Psoas muscle (tissue), 8 donors: ENCODE results near the gene NKAIN1. TPM values are rescaled to one million over a fixed set of nuclear protein-coding genes. Genes with fewer than 3 reads are reported as not detected.

Experiments used
- ATAC-seq, 4 donors: fragments of 200-7000 bp; cut with Tn5 transposase; one replicate each; pipeline ENCODE4 v1.9.1; 2020; ENCODE audit warnings: moderate library complexity in 3 of 4, mild to moderate bottlenecking in 2 of 4
- DNase-seq, 2 donors: peaks; one replicate each; pipeline ENCODE4 v3.0.0-alpha.2; 2020
- H3K27ac ChIP-seq: fragments of 200-600 bp; one replicate; pipeline ENCODE4 v1.8.0; 2022
- H3K27me3 ChIP-seq, 3 donors: fragments of 200-600 bp in 1 of 3; one replicate each; pipeline versions ENCODE4 v1.6.1 to v1.8.0; 2013 to 2022; ENCODE audit warnings: low read length in 2 of 3, mild to moderate bottlenecking in 2 of 3, moderate library complexity in 1 of 3; ENCODE audit not compliant: insufficient read depth in 3 of 3
- H3K36me3 ChIP-seq, 2 donors: fragments of 200-600 bp in 1 of 2; one replicate each; pipeline versions ENCODE4 v1.6.1 to v1.8.0; 2013 to 2022; ENCODE audit warnings: low read depth in 1 of 2, mild to moderate bottlenecking in 1 of 2, moderate library complexity in 1 of 2; ENCODE audit not compliant: insufficient read depth in 1 of 2
- H3K4me1 ChIP-seq: fragments of 200-600 bp; one replicate; pipeline ENCODE4 v1.8.0; 2022
- H3K4me3 ChIP-seq: fragments of 200-600 bp; one replicate; pipeline ENCODE4 v1.8.0; 2022; ENCODE audit warnings: mild to moderate bottlenecking
- H3K9me3 ChIP-seq: fragments of 200-600 bp; one replicate; pipeline ENCODE4 v1.8.0; 2022
- WGBS, 3 donors: extraction: QIAGEN DNeasy Blood & Tissue Kit; methylation state at CpG; one replicate each; pipeline versions ENCODE4 v1.1.6 to v1.1.7; 2013; 5-methylcytosine and 5-hydroxymethylcytosine counted together
- intact Hi-C, 2 donors: fragments of 100-400 bp; cut with DNase I; formaldehyde crosslinking; loops; one replicate each; pipeline versions ENCODE4 v1.11.0 to v1.14.2; 2022
- polyA plus RNA-seq, 3 donors: library from polyadenylated mRNA; stranded (reverse); fragments of 200-250 nt; gene quantifications; one replicate each; pipeline ENCODE4 v1.2.3, GENCODE V29; 2013
- total RNA-seq, 4 donors: library from RNA; stranded (reverse); fragmentation: NEBNext Ultra II Directional in 2 of 4; extraction: Animal tissue kit (Norgen Biotek cat#: 25700) in 2 of 4; gene quantifications; one replicate each; pipeline versions ENCODE4 v1.2.1 to v1.2.4, GENCODE V29; 2021 to 2023
- TF ChIP-seq, protein P1 (sequence below): fragments of 200-600 bp; IDR thresholded peaks from one replicate; pipeline ENCODE4 v1.8.0; 2022; ENCODE audit warnings: antibody characterized with exemption
- donor health status: healthy with polysubstance abuse.
- donor health status: DM: no; HTN: no; CAD: no; lungs with moderate emphysema.
- donor health status: Bipolar disorder and iron deficiency.
- donor health status: healthy.
- donor health status: DM: yes; HTN: yes; CAD: no.
- donor health status: DM: no; HTN: no; CAD: no.
- donor health status: DM: no; HTN: no; CAD: no.
- donor health status: DM: yes; HTN: yes; CAD: no.

NKAIN1 gene
- total and polyA plus RNA-seq, 7 donors, result 3.3 to 11.9 (median 5.3) TPM

DNA sequence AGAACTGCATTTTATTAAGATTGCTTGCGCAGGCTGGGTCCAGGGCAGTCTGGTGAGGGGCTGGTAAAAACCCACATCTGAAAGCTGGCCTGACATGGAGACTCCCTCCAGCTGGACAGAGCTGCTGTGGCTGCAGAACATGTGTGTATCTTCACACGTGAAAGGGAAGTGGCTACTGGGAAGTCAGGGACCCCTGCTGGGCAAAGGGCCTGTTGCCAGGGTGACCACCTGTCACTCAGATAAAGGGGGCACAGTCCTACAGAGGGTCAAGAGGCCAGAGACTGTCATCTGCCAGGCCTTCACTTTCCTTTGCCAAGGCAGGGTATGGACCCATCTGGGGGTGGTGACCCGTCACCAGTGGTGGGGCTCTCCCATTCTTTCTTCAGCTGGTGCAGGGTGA is 17.5 kb downstream of the NKAIN1 start:
- Histone ChIP-seq H3K36me3 (no peaks in the 10 kb centered on the region), H3K4me3 (no peak overlapping the region), H3K4me1 (no peaks in the 10 kb centered on the region), H3K9me3 (no peaks in the 10 kb centered on the region), H3K27ac (no peak overlapping the region), H3K27me3 (no peaks in the 10 kb centered on the region)
- intact Hi-C loops, result no loop called here
- ATAC-seq, result no peak
- TF ChIP-seq, protein P1, sequence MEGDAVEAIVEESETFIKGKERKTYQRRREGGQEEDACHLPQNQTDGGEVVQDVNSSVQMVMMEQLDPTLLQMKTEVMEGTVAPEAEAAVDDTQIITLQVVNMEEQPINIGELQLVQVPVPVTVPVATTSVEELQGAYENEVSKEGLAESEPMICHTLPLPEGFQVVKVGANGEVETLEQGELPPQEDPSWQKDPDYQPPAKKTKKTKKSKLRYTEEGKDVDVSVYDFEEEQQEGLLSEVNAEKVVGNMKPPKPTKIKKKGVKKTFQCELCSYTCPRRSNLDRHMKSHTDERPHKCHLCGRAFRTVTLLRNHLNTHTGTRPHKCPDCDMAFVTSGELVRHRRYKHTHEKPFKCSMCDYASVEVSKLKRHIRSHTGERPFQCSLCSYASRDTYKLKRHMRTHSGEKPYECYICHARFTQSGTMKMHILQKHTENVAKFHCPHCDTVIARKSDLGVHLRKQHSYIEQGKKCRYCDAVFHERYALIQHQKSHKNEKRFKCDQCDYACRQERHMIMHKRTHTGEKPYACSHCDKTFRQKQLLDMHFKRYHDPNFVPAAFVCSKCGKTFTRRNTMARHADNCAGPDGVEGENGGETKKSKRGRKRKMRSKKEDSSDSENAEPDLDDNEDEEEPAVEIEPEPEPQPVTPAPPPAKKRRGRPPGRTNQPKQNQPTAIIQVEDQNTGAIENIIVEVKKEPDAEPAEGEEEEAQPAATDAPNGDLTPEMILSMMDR, result no peak
- no peak for DNase-seq
- WGBS, 3 donors, result 72 to 77% (median 75%) methylated on average over 3 of the region's 3 CpGs

DNA sequence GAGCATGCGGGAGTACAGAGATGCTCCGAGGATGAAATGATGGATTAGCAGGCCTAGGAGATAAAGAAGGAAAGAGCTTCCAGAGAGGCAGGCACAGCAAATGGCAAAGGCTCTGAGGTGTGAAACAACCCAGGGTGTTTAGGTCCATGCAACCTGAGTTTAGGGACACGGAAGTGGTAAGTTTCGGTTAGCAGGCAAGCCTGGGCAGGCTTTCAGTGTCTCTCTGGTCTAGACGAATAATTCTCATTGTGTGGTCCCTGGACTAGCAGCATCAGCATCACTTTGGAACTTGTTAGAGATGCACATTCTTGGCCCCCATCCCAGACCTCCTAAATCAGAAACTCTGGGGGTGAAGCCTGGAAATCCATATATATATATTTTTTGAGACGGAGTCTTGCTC is 18.6 kb downstream of the NKAIN1 start:
- Histone ChIP-seq H3K27ac (no peak overlapping the region), H3K4me3 (no peak overlapping the region), H3K27me3 (no peaks in the 10 kb centered on the region), H3K36me3 (no peaks in the 10 kb centered on the region), H3K9me3 (no peaks in the 10 kb centered on the region), H3K4me1 (peaks cover 5% of the 10 kb centered on the region)
- ATAC-seq (no peak), DNase-seq (no peak)
- WGBS, 3 donors, result 81 to 88% (median 85%) methylated on average over 6 of the region's 6 CpGs
- TF ChIP-seq, protein P1, result no peak
- intact Hi-C loops, result no loop called here

DNA sequence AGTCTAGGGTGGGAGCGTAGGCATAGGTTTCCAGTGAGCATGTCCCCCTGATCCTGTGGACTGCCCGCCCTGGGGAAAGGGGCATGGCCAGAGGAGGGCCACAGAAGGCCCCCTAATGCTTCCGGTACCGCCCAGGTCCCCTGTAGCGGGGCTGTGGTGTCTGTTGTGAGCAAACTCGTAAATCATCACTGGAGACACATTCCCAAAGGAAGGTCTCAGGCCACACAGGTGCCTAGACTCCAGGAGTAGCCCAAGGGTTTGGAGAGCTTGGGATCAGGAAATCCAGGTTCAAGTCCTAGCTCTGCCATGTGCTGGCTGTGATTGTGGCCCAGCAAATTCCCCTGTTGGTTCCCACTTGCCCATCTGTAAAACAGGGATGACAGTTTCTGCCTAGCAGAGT is 20.2 kb downstream of the NKAIN1 start:
- H3K9me3 ChIP-seq, result no peaks in the 10 kb centered on the region
- peaks cover 10% of the 10 kb centered on the region for H3K4me1 ChIP-seq
- no peak overlapping the region for H3K4me3 ChIP-seq
- ATAC-seq (no peak), DNase-seq (no peak)
- no peaks in the 10 kb centered on the region for H3K27me3 ChIP-seq
- TF ChIP-seq, protein P1, result no peak
- no peak overlapping the region for H3K27ac ChIP-seq
- H3K36me3 ChIP-seq, result no peaks in the 10 kb centered on the region
- intact Hi-C loops, result no loop called here
- WGBS, 3 donors, result 93 to 95% (median 93%) methylated on average over 6 of the region's 6 CpGs

DNA sequence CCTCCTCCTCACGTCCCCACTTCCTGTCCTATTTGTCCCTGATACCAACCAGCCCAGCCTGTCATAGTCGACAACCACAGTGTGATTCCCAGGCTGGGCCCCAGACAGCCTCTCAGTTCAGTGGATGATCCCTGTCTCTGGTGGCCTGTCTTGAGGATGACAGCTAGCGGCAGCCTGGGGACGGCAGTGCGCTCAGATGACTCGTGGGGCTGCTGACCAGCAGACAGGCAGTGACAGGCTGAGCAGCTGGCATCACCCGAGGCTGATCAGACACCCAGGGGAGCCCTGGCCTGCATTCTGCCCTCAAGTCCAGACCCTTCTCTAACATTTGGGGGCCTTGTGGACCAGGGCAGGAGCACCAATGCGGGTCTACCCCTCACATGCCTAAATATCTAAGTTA is 21.0 kb downstream of the NKAIN1 start:
- Histone ChIP-seq H3K4me1 (peaks cover 10% of the 10 kb centered on the region), H3K36me3 (no peaks in the 10 kb centered on the region), H3K27ac (no peak overlapping the region), H3K4me3 (no peak overlapping the region), H3K9me3 (no peaks in the 10 kb centered on the region), H3K27me3 (no peaks in the 10 kb centered on the region)
- TF ChIP-seq, protein P1, result no peak
- intact Hi-C loops, result no loop called here
- ATAC-seq (peak in 2 of 4 donors; percentile 37 to 44), DNase-seq (no peak)
- 67 to 73% (median 71%) methylated on average over 8 of the region's 8 CpGs for WGBS, 3 donors

DNA sequence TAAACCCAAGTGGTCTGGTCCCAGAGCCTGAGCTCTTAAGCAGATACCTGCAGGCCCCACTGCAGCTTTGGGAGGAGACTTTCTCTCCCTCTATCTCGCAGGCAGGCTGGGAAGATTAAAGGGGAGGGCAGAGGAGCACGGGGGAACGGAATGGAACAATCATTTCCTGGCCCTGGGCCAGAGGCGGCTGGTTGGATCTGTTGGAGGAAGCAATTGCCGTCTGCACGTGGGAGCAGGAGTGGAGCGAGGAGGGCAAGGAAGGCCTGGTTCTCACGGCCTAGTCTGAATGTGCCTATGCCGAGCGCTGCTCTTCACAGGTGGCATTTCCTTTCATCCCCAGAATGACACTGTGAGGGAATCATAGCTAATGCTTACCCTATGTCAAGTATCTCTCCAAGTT is 23.7 kb downstream of the NKAIN1 start:
- H3K4me3 ChIP-seq, result no peak overlapping the region
- H3K27me3 ChIP-seq, result no peaks in the 10 kb centered on the region
- intact Hi-C loops, result no loop called here
- H3K4me1 ChIP-seq, result peaks cover 10% of the 10 kb centered on the region
- TF ChIP-seq, protein P1, result no peak
- no peaks in the 10 kb centered on the region for H3K36me3 ChIP-seq
- no peaks in the 10 kb centered on the region for H3K9me3 ChIP-seq
- ATAC-seq (peak; percentile 40 to 78 (median 65)), DNase-seq (peak; percentile 44 to 74)
- H3K27ac ChIP-seq, result no peak overlapping the region
- WGBS, 3 donors, result 13 to 20% (median 16%) methylated on average over 10 of the region's 10 CpGs
